MCF 10A (cell line): ENCODE results near the gene MAFF. TPM values are rescaled to one million over a fixed set of nuclear protein-coding genes. Genes with fewer than 3 reads are reported as not detected.
A peak's percentile ranks its signal among the peaks of the same experiment; 100 is the strongest.

ENCODE experiments used
- BruUV-seq: library from RNA; stranded (reverse); fragments of 400-500 nt; replicated peaks from 2 replicates; lab custom pipeline; 2021; lab: Mats Ljungman, UMichigan
- CTCF ChIA-PET: fragments of 300-600 bp; sonication (Branson Sonifier 250); formaldehyde crosslinking; extraction: SDS; loops from one replicate; lab custom pipeline; 2021; ENCODE audit warnings: antibody characterized with exemption, inconsistent platforms; lab: Yijun Ruan, JAX
- POLR2A ChIA-PET: fragments of 300-600, 350-650 bp; sonication (Branson Sonifier 250); formaldehyde crosslinking; extraction: SDS; loops from one replicate; lab custom pipeline; 2020; ENCODE audit warnings: antibody characterized with exemption, inconsistent platforms; lab: Yijun Ruan, JAX
- DNase-seq: peaks from one replicate; pipeline ENCODE4 v3.0.0-alpha.2; 2018; ENCODE audit not compliant: unreplicated experiment
- H3K27ac Mint-ChIP-seq: one replicate; pipeline ENCODE4 v1.8.0; 2022; ENCODE audit warnings: mild to moderate bottlenecking, low read depth, mixed read lengths; ENCODE audit not compliant: unreplicated experiment
- H3K27me3 Mint-ChIP-seq: one replicate; pipeline ENCODE4 v1.8.0; 2022; ENCODE audit warnings: mixed read lengths; ENCODE audit not compliant: insufficient read depth, unreplicated experiment
- H3K36me3 Mint-ChIP-seq: one replicate; pipeline ENCODE4 v1.8.0; 2022; ENCODE audit warnings: mild to moderate bottlenecking, moderate library complexity, mixed read lengths; ENCODE audit not compliant: insufficient read depth, unreplicated experiment
- H3K4me1 Mint-ChIP-seq: one replicate; pipeline ENCODE4 v1.8.0; 2022; ENCODE audit warnings: mixed read lengths; ENCODE audit not compliant: insufficient read depth, unreplicated experiment
- H3K4me3 Mint-ChIP-seq: one replicate; pipeline ENCODE4 v1.8.0; 2022; ENCODE audit warnings: mild to moderate bottlenecking, moderate library complexity, mixed read lengths; ENCODE audit not compliant: unreplicated experiment
- H3K9me3 Mint-ChIP-seq: one replicate; pipeline ENCODE4 v1.8.0; 2022; ENCODE audit warnings: mixed read lengths; ENCODE audit not compliant: unreplicated experiment
- intact Hi-C: fragments of 100-400 bp; cut with micrococcal nuclease; formaldehyde crosslinking; loops from 2 replicates; pipeline ENCODE4 v1.14.1; 2022
- total RNA-seq: library from RNA; stranded (reverse); gene quantifications from 2 replicates; pipeline ENCODE4 v1.2.3, GENCODE V29; 2022
- TF ChIP-seq, protein P1 (sequence below): fragments of 200-600 bp; IDR thresholded peaks from one replicate; pipeline ENCODE4 v1.8.0; 2022; ENCODE audit warnings: antibody characterized with exemption, mild to moderate bottlenecking; ENCODE audit not compliant: unreplicated experiment

MAFF gene
- total RNA-seq, 1 experiment from 2014 or later, result 71.4 TPM

DNA sequence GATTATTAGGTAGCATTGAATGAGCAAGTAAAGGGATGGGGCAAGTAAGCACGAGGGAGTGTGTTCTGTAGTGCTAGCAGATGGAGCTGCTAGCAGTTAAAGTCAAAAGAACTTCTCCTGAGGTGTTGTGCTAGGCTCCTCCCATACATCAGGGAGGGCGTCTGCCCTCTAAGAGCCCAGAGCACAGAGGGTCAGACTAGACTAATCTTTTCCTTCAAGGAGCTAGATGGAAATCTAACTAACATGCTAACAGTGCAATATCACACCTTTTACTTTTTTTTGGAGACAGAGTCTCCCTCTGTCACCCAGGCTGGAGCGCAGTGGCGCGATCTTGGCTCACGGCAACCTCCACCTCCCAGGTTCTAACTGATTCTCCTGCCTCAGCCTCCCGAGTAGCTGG lies 17.0 kb upstream of the MAFF start:
- Mint-ChIP-seq H3K27ac (no peak overlapping the region), H3K9me3 (no peaks in the 10 kb centered on the region), H3K36me3 (peaks cover 12% of the 10 kb centered on the region), H3K4me1 (peaks cover 26% of the 10 kb centered on the region), H3K27me3 (no peaks in the 10 kb centered on the region), H3K4me3 (no peak overlapping the region)
- intact Hi-C loops, result loop anchor here (5.0 kb wide), 1 partner anchor 43 kb away; no protein-coding TSS in a partner anchor
- no peak for DNase-seq
- ChIA-PET CTCF (no interaction called here), POLR2A (no interaction called here)
- TF ChIP-seq, protein P1, sequence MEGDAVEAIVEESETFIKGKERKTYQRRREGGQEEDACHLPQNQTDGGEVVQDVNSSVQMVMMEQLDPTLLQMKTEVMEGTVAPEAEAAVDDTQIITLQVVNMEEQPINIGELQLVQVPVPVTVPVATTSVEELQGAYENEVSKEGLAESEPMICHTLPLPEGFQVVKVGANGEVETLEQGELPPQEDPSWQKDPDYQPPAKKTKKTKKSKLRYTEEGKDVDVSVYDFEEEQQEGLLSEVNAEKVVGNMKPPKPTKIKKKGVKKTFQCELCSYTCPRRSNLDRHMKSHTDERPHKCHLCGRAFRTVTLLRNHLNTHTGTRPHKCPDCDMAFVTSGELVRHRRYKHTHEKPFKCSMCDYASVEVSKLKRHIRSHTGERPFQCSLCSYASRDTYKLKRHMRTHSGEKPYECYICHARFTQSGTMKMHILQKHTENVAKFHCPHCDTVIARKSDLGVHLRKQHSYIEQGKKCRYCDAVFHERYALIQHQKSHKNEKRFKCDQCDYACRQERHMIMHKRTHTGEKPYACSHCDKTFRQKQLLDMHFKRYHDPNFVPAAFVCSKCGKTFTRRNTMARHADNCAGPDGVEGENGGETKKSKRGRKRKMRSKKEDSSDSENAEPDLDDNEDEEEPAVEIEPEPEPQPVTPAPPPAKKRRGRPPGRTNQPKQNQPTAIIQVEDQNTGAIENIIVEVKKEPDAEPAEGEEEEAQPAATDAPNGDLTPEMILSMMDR, result no peak
- no TSS peak for BruUV-seq

DNA sequence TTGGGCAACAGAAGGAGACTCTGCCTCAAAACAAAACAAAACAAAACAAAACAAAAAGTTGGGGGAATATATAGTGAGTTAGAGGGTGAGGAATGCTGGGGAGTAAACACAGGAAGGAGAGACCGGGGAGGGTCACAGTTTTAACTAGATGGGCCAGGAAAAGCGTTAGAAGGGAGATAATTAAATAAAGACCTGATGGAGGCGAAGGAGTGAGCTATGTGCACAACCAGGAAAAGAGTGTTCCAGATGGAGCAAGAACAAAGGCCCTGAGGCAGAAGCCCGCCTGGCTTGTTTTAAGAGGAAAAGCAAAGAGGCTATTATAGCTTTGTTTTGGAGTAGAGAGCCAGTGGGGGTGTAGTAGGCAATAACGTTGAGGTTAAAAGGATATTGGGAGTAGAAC lies 15.4 kb upstream of the MAFF start:
- no peak for DNase-seq
- ChIA-PET POLR2A (interaction anchor here (1.0 to 3.2 kb wide), 2 partner anchors 16 to 36 kb away, joined by 4 to 17 read pairs; partner anchors contain the start of gene MAFF), CTCF (no interaction called here)
- peaks cover 6% of the 10 kb centered on the region for H3K36me3 Mint-ChIP-seq
- H3K27me3 Mint-ChIP-seq, result no peaks in the 10 kb centered on the region
- TF ChIP-seq, protein P1, result no peak
- H3K27ac Mint-ChIP-seq, result no peak overlapping the region
- peaks cover 10% of the 10 kb centered on the region for H3K4me1 Mint-ChIP-seq
- no peaks in the 10 kb centered on the region for H3K9me3 Mint-ChIP-seq
- no peak overlapping the region for H3K4me3 Mint-ChIP-seq
- intact Hi-C loops, result no loop called here
- BruUV-seq, result no TSS peak

DNA sequence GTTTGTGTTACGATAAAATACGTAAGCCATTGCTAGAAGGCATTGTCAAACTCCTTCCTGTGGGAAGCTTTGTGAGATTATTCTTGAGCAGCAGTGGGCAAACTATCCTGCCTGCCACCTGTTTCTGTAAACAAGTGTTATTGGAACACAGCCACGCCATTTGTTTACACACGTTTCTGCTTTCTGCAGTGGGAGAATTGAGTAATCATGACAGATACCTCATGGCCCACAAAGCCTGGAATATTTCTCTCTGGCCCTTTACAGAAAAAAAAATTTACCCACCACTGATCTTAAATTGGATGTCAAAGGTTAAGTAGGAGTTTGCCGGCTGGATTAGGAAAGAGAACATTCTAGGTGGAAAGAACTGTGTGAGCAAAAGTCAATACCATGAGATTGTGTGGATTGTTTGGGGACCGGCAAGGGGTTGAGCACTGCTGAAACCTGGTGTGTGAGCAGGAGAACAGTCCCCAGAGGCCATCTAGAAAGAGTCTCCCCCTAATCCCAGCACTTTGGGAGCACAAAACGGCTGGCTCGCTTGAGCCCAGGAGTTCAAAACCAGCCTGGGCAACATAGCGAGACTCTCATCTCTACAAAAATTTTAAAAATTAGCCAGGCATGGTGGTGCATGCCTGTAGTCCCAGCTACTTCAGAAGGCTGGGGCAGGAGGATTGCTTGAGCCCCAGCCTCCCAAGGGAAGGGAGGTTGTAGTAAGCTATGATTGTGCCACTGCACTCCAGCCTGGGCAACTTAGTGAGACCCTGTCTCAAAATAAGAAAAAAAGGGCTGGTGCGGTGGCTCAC lies 14.2 kb upstream of the MAFF start:
- BruUV-seq, result no TSS peak
- TF ChIP-seq, protein P1, result no peak
- Mint-ChIP-seq H3K9me3 (no peaks in the 10 kb centered on the region), H3K27ac (peak overlapping the region; percentile 51), H3K4me1 (peaks cover 18% of the 10 kb centered on the region), H3K4me3 (no peak overlapping the region), H3K36me3 (no peaks in the 10 kb centered on the region), H3K27me3 (no peaks in the 10 kb centered on the region)
- DNase-seq, result peak; percentile 57
- POLR2A ChIA-PET, result interaction anchor here (0.8 to 3.2 kb wide), 3 partner anchors 11 to 35 kb away, joined by 3 to 17 read pairs (median 4); partner anchors contain the start of gene MAFF
- CTCF ChIA-PET, result interaction anchor here (0.7 to 0.9 kb wide), 2 partner anchors 16 to 50 kb away, joined by 3 read pairs; no protein-coding TSS in a partner anchor
- intact Hi-C loops, result no loop called here

DNA sequence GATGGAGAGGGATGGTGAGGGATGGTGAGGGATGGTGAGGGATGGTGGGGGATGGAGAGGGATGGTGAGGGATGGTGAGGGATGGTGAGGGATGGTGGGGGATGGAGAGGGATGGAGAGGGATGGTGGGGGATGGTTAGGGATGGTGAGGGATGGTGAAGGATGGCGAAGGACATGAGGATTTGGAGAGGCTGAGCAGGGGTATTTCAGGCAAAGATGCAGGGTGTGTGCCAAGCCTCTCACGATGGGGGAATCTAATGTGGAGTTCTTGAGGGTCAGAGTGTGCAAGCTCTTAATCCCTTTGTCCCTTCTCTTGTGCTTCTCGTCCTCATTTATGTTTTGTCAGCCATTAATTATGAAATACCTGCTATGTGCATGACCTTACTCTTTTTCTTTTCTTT lies 12.7 kb upstream of the MAFF start:
- DNase-seq, result no peak
- H3K4me1 Mint-ChIP-seq, result peaks cover 21% of the 10 kb centered on the region
- no TSS peak for BruUV-seq
- TF ChIP-seq, protein P1, result no peak
- CTCF ChIA-PET, result interaction anchor here (0.6 kb wide), 1 partner anchor 517 kb away, joined by 5 read pairs; no protein-coding TSS in a partner anchor
- no peaks in the 10 kb centered on the region for H3K36me3 Mint-ChIP-seq
- no peaks in the 10 kb centered on the region for H3K9me3 Mint-ChIP-seq
- POLR2A ChIA-PET, result no interaction called here
- no peak overlapping the region for H3K27ac Mint-ChIP-seq
- no peaks in the 10 kb centered on the region for H3K27me3 Mint-ChIP-seq
- H3K4me3 Mint-ChIP-seq, result no peak overlapping the region
- intact Hi-C loops, result no loop called here
